Stimulated activated CD8-positive, alpha-beta memory T cell treated with anti-CD3 and anti-CD28 coated beads, Interleukin-2, amount 100 ng/mL, for 1 hour (primary cell): Measurements from ENCODE around the gene PHETA1.
"Not testable (repeated sequence)": the region's sequence is repeated elsewhere in the genome, so short reads cannot be mapped to it uniquely, and the experiment has no call there.

Source experiments
- DNase-seq, 2 donors: peaks; one replicate each; pipeline ENCODE4 v3.0.0-alpha.2; 2020; ENCODE audit warnings: low read depth in 2 of 2

Gene PHETA1

GRCh38 chr12:111349748-111350520, 19.0 kb downstream of the PHETA1 start:
- no peak for DNase-seq

- no peak for DNase-seq
Observed at GRCh38 chr12:111349101-111349747, 19.7 kb downstream of the PHETA1 start.

DNA sequence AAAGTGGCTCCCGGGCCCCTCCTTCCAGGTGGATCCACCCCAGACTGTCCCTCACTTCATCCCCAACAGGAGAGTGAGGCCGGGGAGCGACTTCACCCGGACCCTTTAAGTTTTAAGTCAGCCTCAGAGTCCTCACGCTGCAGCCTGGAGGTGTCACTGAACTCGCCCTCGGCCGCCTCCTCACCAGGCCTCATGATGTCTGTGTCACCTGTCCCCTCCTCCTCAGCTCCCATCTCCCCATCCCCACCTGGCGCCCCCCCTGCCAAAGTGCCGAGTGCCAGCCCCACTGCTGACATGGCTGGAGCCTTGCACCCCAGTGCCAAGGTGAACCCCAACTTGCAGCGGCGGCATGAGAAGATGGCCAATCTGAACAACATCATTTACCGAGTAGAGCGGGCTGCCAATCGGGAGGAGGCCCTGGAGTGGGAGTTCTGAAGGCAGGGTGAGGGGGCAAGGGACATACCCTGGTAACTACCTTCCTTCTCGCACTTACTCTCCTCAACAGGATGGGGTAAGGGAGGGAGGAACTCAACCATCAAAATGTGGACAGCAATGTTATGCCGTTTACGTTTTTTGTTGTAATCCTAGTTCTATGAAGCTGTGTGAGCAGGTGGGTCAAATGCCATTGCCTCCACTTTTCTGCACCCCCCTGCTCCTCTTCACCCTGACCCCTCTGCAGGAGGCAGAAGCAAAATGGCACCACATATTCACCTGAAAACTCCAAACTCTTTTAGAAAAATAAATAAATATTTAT, 20.8 kb downstream of the PHETA1 start:
- DNase-seq = no peak

DNA sequence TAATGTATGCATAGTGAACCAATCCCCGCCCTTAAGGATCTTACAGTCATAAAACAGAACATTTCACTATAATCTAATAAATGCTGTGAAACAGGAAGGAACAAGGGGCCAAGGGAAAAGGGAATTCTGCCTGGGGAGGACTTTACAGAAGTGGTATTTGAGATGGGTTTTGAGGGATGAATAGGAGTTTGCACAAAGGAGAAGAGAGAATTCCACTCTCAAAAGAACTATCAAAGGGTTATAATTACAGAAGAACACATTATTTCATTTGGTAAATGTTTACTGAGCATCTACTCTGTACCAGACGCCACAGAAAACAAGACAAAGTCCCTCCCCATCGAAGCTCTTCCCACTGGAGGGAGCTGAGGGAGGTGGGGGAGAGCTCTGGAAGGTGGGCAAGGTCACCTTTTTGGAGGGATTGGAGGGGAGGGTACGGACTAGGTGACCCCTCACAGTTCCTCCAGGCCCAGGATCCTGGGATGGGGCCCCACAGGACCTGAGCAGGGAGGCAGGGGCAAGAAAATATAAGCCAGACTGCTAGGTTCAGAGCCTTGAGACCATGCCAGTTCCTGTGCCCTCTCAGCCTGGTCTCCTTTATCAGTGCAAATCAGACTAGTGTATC, 24.5 kb downstream of the PHETA1 start:
- DNase-seq = no peak

GRCh38 chr12:111343181-111343580, 25.7 kb downstream of the PHETA1 start:
- DNase-seq = no peak

GRCh38 chr12:111342376-111342775, 26.5 kb downstream of the PHETA1 start:
- no peak for DNase-seq

DNA sequence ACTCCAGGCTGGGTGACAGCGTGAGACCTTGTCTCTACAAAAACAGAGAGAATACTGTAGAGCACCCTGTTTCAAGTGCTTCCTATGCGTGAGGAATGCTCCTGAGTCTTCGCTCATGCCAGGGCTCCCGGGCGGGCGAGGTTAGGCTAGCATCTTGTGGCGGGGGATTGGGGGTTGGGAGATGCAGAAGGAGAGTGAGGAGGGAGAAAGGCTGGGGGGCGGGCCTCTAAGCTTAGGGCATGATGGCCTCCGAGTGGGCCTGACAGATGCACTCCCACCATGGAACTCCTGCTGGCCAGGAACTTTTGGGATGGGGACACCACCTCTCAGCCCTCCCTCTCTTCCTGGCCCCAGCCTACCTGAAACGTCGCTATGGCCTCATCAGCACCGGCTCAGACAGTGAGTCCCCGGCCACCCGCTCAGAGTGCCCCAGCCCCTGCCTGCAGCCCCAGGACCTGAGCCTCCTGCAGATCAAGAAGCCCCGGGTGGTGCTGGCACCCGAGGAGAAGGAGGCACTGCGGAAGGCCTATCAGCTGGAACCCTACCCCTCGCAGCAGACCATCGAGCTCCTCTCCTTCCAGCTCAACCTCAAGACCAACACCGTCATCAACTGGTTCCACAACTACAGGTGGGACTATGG, 27.3 kb downstream of the PHETA1 start:
- no peak for DNase-seq

DNA sequence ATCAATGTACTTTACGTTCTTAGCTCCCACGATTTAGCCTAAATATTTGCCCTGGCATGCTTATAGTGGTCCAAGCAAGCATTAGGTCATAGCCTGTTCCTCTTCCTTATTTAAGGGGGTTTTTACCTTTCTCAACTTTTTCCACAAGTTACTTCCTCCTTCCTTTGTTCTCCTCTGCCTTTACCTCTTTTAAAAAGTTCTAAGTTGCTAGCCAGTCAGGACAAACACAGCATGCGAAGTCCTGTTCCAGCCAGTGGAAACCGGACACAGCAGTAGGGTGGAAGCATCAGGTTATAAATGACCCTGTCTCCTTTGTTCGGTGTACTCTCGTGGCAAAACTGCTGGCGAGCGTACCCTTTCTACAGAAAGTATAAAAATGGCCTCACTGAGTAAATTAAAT, 28.2 kb downstream of the PHETA1 start:
- DNase-seq = not testable (repeated sequence)

DNA sequence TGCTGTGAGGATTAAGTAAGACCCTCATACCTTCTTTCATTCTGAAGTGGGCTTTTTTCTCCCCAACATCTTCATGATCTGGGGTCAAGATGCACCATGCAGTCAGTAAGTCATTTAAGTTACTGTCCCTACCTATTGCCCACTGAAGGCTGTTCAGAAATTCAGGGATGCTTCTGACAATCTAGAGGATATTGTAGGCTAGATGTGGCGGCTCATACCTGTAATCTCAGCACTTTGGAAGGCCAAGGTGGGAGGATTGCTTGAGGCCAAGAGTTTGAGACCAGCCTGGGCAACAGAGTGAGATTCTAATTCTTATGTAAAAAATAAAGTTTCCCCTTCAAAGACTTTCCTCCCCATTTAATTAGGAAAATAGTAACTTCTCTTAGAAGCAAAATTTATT, 28.7 kb downstream of the PHETA1 start:
- DNase-seq = no peak

GRCh38 chr12:111339321-111339938, 29.5 kb downstream of the PHETA1 start:
- DNase-seq = no peak

- DNase-seq = no peak
Observed at GRCh38 chr12:111338096-111338495, 30.8 kb downstream of the PHETA1 start.

GRCh38 chr12:111337371-111337770, 31.5 kb downstream of the PHETA1 start:
- no peak for DNase-seq

GRCh38 chr12:111336411-111336810, 32.5 kb downstream of the PHETA1 start:
- DNase-seq = not testable (repeated sequence)

DNA sequence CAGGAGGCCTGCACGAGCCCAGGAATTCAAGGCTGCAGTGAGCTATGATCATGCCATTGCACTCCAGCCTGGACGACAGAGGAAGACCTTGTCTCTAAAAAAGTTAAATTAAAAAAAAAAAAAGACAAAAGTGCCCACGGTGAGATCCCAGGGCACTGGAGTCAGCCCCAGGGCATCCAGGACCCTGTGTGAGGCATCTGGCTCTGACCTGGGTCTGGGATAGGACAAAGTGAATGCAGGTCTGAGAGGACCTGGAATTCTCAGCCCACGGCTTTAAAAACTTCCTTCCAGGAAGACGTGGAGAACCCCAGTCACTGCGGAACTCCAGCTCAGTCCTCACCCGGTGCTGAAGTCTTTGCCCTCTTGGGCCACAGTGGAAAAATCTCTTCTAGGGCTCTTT, 33.1 kb downstream of the PHETA1 start:
- no peak for DNase-seq

GRCh38 chr12:111335301-111335700, 33.6 kb downstream of the PHETA1 start:
- not testable (repeated sequence) for DNase-seq

DNA sequence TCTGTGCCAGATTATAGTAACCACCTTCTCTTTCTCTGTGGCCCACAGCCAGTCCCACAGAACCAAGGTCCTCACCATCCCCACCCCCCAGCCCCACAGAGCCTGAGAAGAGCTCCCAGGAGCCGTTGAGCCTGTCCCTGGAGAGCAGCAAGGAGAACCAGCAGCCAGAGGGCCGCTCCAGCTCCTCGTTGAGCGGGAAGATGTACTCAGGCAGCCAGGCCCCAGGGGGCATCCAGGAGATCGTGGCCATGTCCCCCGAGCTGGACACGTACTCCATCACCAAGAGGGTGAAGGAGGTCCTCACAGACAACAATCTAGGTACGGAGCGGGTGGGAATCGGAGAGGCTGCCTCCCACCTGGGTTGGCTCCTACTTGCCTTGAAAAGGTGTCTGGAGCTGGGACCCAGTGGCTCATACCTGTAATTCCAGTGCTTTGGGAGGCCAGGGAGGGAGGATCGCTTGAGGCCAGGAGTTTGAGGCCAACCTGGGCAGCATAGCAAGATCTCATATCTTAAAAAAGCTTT, 34.4 kb downstream of the PHETA1 start:
- DNase-seq = no peak

- DNase-seq = no peak
Observed at GRCh38 chr12:111330800-111331752, 37.8 kb downstream of the PHETA1 start.

GRCh38 chr12:111328138-111328537, 40.8 kb downstream of the PHETA1 start:
- no peak for DNase-seq

GRCh38 chr12:111327474-111327873, 41.4 kb downstream of the PHETA1 start:
- DNase-seq = no peak
